Articular chondrocyte of knee joint (primary cell): ENCODE data around the gene PCBP2. TPM values are rescaled to one million over a fixed set of nuclear protein-coding genes. Genes with fewer than 3 reads are reported as not detected.

Source experiments
- small RNA-seq: library from RNA; depleted of rRNA; stranded (forward); fragments of <200 nt; gene quantifications from one replicate; pipeline ENCODE3, GENCODE V24; 2012
- total RNA-seq: library from RNA; depleted of rRNA; stranded (reverse); fragments of >200 nt; gene quantifications from 2 replicates; pipeline ENCODE4 v1.2.3, GENCODE V29; 2012

The PCBP2 gene
- 264 and 324 TPM in 2 replicates for total RNA-seq

GRCh38 chr12:53451661-53452158, at the start of gene PCBP2:
Gene PCBP2, plus strand, starts transcription at chr12:53452102. Its CDS starts 2,699 bp downstream, at chr12:53454801.

DNA sequence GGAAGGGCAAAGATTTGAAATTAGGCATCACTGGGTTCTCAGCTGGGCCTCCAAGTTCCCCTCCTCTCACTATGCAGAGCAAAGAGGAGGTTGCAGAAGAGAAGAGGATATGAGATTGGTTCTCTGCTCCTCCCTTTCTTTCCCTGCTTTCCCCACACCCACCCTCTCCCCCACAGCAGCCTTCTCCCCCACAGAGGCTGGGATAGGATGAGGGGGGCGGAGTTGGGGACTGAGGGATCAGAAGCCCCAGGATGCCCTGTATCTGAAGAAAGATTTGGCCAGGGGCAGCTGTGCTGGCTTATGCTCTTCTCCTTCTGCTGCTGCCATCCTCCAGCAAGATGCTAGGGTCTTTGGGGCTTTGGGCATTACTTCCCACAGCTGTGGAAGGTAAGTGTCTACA, 28.3 kb upstream of the PCBP2 start, which contains the start of gene AMHR2:
TSS of gene AMHR2 (plus strand) at position 259 of the 400 bp plus-strand sequence. CDS start at position 339, 80 bp downstream.

GRCh38 chr12:53441040-53441833, 10.7 kb upstream of the PCBP2 start, which contains the start of gene PRR13:
Gene PRR13, plus strand, starts transcription at chr12:53441734. Its CDS starts 981 bp downstream, at chr12:53442715.

GRCh38 chr12:53499266-53500141, 47.6 kb downstream of the PCBP2 start, which contains the start of gene MAP3K12:
Gene MAP3K12, minus strand, starts transcription at chr12:53499458. Its CDS starts 12,067 bp downstream, at chr12:53487391.

GRCh38 chr12:53500776-53501614, 49.1 kb downstream of the PCBP2 start, which contains the start of gene TARBP2:
Gene TARBP2, plus strand, starts transcription at chr12:53501283. Its CDS starts 126 bp downstream, at chr12:53501409.

GRCh38 chr12:53506881-53507602, 55.1 kb downstream of the PCBP2 start, which contains the start of gene NPFF:
Gene NPFF, minus strand, starts transcription at chr12:53507484. Its CDS starts 10 bp downstream, at chr12:53507474.

Small RNAs within 50 kb of the gene (small RNA-seq; reads per million reads assigned to genes)
- not detected for gene AC023509.3

Other genes starting within 250 kb of the PCBP2 start
- 1.3 and 4.1 TPM in 2 replicates for gene ITGB7, start 244.9 kb upstream of the PCBP2 start, total RNA-seq
- 69.8 and 70.6 TPM in 2 replicates for gene RARG, start 219.9 kb upstream of the PCBP2 start, total RNA-seq
- gene ESPL1, start 183.8 kb upstream of the PCBP2 start, total RNA-seq = 3.7 and 6.2 TPM in 2 replicates
- 514 and 560 TPM in 2 replicates for gene PFDN5, start 156.6 kb upstream of the PCBP2 start, total RNA-seq
- gene MYG1, start 152.4 kb upstream of the PCBP2 start, total RNA-seq = 34.8 and 41.3 TPM in 2 replicates
- 32.1 and 33.1 TPM in 2 replicates for gene AAAS, start 130.5 kb upstream of the PCBP2 start, total RNA-seq
- under 0.01 TPM in 1 of 2 replicates, not detected in the other for gene SP7, start 115.7 kb upstream of the PCBP2 start, total RNA-seq
- 48.2 and 51.1 TPM in 2 replicates for gene SP1, start 71.9 kb upstream of the PCBP2 start, total RNA-seq
- gene AMHR2, start 28.2 kb upstream of the PCBP2 start, total RNA-seq = not detected in 2 replicates
- 60.4 and 65.7 TPM in 2 replicates for gene PRR13, start 10.4 kb upstream of the PCBP2 start, total RNA-seq
- 27.2 and 30.7 TPM in 2 replicates for gene MAP3K12, start 47.4 kb downstream of the PCBP2 start, total RNA-seq
- 19.6 and 30.1 TPM in 2 replicates for gene TARBP2, start 49.2 kb downstream of the PCBP2 start, total RNA-seq
- not detected in 2 replicates for gene NPFF, start 55.4 kb downstream of the PCBP2 start, total RNA-seq
- 24.3 TPM in 2 replicates for gene ATF7, start 174.3 kb downstream of the PCBP2 start, total RNA-seq
- 120 and 127 TPM in 2 replicates for gene ATP5MC2, start 224.0 kb downstream of the PCBP2 start, total RNA-seq